Measurements from ENCODE around the gene OR52N1.
A peak's percentile ranks its signal among the peaks of the same experiment; 100 is the strongest.

Gene OR52N1
- total RNA-seq, result 0 reads per million in 3 experiments

DNA sequence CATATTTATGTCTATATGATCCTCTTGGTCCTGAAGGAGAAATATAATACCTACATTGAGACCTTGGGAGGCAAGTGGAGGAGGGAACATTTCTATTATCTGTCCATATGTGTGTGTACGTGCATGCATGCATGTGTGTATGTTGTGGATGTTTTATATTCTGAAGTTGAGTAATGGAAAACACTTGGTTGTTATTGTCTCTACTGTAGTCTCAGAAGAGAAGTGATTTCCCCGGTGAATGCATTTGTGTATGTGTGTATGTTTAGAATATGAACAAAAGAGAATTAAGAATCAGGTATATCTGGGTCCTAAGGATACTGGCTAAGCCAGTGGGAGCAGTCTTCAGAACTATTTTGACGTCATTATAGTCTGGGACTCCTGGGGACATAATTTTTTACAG, at the start of gene OR52N1:
OR52N1 (minus strand) TSS at position 101 of the 400 bp plus-strand sequence. CDS start 2,449 bp downstream, outside the sequence.
- DNase-seq, result no peak

DNA sequence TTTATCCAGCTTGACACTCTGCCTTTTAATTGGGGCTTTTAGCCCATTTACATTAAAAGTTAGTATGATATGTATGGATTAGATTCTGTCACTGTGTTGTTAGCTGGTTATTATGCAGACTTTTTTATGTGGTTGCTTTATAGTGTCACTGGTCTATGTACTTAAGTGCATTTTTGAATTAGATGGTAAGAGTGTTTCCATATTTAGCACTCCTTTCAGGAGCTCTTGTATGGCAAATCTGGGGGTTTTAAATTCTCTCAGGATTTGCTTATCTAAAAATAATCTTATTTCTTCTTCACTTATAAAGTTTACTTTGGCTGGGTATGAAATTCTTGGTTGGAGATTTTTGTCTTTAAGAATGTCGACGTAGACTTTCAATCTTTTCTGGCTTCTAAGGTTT, 46.6 kb upstream of the OR52N1 start:
- DNase-seq, result no peak

DNA sequence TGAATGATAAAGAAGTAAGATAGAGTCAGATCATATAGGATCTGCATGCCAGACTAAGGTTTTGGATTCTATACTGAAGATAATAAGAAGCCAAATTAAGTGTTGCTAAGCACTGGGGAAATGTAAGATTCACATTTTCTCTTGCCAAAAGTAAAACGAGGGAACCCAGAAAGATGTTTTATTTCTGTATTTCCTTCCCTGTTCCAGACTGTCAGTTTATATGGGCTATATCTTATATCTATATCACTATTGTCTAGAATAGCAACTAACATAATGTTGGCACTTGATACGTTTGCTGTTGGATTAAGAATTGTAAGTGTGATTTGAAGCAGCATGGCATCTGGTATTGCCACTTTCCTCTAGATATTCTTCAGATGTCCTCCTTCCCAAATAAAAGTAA, 42.4 kb upstream of the OR52N1 start:
- no peak for DNase-seq

DNA sequence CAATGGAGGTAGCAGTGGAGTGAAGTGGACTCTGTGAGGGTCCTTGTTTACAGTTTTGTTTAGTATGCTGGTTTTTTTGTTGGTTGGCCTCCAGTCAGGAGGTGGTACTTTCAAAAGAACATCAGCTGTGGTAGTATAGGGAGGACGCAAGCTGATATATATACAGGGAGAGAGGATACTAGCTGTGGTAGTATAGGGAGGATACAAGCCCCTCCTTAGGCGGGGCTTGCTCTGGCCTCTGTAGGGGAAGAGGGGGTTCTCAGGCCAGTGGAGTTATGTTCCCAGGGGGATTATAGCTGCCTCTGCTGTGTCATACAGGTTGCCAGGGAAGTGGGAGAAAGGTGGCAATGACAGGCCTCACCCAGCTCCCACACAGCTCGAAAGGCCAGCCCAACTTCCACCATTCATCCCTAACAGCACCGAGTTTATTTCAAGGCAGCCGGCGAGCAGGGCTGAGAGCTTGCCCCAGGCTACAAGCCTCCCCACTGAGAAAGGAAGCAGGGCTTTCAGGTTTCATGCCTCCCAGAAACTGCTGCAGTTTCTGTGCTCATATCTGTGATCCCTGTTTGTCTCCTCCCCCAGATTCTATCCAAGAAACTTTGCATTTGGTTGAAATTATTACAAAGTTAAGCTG, 40.2 kb upstream of the OR52N1 start:
- no peak for DNase-seq

DNA sequence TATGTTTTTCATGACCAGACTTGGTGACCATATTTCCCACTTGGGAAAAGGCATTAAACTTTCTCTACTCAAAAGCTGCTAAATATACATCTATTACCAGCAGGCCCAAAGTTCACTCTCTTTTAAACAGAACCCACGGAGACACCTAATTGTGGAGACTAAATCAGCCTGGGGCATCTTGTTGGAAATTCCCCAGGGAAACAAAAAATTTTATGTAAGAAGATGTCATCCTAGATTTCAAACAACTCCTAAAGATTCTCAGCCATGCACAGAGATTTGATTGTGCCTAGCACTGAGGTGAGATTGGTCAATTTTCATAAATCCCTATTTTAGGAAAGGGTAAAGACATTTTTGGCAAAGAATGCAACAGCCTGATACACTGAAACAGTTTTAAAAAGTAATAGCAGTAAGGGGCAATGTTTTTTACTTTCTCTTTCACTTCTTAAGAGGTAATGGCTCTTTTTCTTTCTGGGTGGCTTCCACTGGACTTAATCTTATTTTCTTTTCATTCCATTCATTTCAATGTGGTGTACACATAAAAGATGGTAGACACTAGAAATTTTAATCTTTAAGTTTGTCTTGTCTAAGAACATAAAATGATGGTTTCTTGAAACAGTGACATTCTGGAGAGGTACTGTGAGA, 27.3 kb upstream of the OR52N1 start:
- no peak for DNase-seq

DNA sequence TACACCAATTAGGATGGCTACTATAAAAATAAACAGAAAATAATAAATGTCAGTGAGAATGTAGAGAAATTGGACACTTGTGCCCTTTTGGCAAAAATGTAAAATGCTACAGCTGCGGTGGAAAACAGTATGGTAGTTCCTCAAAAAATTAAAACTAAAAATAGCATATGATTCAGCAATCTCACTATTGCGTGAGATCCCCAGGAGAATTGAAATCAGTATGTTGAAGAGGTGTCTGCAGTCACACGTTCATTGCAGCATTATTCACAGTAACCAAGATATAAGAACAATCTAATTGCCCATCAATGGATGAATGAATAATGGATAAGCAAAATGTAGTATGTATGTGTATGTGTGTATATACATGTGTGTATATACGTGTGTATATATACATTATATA, 24.5 kb upstream of the OR52N1 start:
- no peak for DNase-seq

DNA sequence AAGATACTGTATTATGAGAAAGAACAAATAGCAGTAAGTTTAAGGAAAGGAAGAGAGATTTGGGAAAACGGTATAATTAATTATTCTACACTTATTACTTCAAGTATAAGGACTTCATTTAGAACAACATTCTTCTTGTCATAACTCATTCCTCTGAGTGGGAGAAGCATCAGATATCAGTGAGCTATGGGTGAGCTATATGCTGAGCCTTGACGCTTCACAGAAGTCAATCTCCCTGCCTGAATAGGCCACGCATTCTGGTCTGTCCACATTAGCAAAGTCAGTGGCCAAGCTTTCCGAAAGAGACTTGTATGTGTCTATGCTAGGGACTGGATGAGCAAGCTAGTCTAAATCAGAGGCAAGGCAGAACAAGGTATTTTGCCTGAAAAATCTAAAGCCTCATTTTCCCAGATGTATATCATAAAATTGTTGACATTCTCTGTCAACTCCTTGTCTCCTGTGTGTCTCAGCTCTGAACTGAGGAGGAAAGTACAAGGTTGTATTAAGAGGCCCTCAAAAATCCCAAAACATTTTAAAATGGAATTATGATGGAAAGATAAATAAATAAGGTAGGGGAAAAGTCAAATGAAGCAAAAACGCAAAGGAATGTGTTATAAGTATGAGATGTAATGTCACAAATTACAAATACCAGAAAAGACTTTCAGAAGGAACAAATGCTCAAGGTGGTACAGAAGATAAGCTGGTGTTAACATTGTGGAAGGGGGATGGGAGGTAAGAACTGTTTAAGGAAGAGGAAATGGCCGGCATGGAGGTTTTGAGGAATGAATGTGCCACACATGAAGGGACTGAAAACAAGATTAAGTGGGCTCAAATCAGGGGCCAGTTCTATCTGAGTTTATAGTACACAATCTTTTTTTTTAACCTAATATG, 19.1 kb upstream of the OR52N1 start:
- DNase-seq, result no peak

DNA sequence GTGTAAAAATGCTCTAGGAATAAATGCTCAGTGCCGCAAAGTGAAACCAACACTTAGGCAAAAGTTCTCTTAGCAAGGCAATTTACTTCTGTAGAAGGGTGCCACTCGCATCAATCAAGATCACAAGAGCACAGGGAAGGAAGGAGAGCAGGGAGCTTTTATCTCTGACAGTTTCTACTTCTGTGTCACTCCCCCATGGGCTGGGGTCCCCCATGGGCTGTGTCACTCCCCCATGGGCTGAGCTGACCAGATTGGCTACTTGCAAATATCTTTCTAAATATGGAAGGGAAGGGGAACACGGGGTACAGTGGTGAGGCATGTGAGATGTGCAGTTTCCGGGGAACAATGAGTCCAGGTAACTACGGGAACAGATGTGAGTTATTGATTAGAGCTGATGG, 18.1 kb upstream of the OR52N1 start:
- no peak for DNase-seq

DNA sequence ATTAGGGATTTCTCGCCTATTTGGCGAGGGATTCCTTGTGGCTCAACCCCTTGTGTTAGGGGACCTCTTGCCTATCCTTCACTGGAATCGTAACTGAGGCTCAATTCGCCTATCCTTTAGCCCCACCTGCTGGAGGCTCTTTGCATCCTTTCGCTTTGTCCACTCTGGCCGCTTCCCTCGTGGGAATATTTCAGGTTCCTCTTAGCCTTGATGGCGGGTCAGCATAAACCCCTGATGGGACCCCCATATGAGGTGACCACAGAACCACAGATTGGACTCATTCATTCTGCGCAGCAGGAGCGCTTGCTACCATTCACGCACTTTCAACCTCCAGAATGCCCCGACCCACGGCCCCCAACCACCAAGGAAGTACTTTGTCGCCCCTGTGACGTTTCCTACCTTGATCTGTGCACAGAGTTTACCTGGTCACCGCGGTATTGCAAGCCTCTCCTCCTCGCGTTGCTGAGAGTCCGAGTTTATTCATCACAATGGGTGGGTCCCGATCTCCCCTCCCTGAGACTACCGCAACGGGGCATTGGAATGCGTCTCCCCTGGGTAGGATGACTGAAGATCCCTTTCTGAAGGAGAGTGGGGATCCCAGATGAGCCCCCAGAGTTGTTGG, 17.5 kb upstream of the OR52N1 start, which contains the start of gene OR52N2:
OR52N2 (plus strand) TSS at position 425 of the 622 bp plus-strand sequence. CDS start 11,412 bp downstream, outside the sequence.
- DNase-seq, result peak; percentile 53

DNA sequence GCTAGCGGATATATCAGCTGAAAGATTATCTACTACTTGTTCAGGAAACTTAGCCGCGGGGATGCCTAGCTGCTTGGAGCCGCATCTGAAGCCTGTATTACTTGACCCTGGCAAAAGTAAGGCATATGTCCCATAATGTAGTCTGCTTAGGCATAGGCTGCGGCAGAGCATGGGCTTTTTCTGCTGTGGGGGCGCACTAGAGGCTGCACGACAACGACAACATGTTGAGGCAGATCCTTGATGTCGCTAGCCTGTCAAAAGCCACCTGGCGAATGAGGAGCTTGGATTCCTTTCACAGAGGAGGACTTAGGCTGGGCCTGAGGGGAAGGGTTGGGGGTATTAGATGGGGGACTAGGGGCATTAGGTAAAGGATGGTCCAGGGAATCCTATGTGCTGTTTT, 16.5 kb upstream of the OR52N1 start:
- no peak for DNase-seq

DNA sequence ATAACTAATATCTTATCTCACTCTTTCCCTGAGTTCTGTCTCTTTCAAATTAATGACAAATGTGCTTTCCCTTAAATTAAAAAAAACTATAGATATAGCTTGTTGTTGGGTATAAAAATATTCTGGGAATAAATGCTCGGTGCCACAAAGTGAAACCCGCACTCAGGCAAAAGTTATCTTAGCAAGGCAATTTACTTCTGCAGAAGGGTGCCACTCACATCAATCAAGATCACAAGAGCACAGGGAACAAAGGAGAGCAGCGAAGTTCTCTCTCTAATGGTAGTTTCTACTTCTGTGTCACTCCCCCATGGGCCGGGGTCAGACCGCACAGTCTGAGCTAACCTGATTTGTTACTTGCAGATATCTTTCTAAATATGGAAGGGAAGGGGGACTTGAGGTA, 12.9 kb upstream of the OR52N1 start:
- no peak for DNase-seq

DNA sequence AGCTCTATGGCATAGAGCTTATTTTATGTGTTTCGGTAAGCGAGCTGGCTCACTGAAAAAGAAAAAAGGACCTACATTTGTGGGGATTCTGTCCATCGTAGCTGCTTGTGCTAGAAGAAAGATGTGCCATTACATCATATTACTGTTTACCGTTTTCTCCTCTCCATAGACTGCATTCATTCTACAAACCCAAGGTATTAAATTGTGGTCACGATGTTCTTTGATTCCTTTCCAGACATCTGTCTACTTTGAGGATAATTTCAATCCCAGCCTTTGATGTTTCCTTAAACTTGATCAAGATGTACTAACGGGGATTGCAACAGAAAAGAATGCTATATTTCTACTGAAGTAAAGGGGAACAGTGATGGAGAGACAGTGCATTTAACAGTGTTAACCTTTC, 5.5 kb upstream of the OR52N1 start:
- no peak for DNase-seq

DNA sequence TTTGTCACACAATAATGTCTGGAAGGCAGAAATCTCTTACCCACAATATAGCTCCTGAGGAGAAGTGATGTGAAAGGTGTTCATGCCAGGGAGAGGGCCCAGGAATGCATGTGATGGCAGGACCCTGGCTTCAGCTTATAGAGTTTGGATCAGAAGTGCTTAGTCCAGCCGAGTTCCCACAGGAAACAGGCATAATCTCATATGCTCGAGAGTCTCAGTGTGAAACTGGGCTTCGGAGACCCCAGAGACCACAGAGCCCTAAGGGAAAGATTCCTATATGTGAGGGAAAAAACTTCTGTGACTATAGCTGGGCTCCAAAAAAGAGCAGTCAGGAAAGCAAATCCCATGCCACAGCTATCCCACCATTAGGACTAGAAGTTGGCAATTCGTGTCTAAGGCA, 7.8 kb downstream of the OR52N1 start, which contains the start of gene OR52N5:
OR52N5 (minus strand) TSS at position 101 of the 400 bp plus-strand sequence. CDS start 4,721 bp downstream, outside the sequence.
- no peak for DNase-seq

DNA sequence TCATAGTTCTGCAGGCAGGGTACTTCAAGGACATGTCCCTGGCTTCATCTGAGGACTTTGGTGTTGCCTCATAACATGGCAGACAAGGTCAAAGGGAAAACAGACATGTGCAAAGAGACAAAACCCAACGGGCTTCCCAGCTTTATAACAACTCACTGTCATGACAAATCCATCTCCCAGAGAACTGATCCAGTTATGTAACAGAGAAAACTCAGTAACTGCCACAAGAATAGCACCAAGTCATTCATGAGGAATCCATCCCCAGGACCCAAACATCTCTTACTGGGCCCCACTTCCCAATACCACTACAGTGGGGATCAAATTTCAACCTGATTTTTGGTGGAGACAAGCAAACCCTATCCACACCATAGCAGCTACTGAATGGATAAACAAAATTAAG, 24.0 kb downstream of the OR52N1 start:
- DNase-seq, result no peak

DNA sequence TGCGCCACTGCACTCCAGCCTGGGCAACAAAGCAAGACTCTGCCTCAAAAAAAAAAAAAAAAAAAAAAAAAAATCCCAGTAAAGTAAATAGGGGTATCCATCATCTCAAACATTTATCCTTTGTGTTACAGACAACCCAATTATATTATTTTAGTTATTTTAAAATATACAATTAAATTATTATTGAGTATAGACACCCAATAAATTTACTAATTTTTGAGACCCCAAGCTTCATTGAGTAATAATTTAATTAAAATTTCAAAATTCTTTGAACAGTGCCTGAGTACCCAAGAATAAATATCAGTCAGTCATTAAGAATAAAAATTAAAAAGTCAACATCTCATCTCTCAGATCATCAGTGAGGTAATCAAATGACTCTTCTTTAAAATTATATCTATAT, 37.1 kb downstream of the OR52N1 start, which contains the start of gene OR52N4:
OR52N4 (plus strand) TSS at position 301 of the 400 bp plus-strand sequence. CDS start 498 bp downstream, outside the sequence.
- no peak for DNase-seq

DNA sequence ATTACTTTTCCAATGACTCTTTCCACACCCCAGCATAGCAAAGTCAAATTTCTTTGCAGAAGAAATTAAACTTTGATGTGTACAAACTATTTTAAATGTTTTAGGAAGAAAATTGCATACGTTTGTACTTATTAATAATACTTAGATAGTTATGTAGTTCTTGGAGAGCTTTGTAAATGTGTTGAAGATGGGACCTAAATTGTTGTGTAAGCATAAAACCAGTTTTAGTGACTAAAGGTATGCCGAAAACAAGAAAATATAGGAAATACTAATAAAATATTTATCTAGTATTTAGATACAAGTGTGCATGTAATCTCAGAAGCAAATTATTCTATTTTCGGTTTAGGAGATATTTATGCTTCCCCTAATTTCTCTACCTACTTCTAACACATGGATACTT, 41.2 kb downstream of the OR52N1 start:
- DNase-seq, result no peak

DNA sequence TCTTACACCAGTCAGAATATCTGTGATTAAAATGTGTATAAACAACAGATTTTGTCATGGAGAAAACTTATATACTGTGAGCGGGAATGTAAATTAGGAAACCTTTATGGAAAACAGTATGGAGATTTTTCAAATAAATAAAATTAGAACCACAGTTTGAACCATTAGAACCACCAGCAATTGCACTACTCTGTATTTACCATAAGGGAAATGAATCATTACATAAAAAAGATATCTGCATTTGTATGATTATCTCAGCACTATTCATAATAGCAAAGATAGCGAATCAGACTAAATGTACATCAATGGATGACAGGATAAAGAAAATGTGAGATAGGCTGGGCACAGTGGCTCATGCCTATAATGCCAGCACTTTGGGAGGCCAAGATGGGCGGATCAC, 44.5 kb downstream of the OR52N1 start:
- no peak for DNase-seq

DNA sequence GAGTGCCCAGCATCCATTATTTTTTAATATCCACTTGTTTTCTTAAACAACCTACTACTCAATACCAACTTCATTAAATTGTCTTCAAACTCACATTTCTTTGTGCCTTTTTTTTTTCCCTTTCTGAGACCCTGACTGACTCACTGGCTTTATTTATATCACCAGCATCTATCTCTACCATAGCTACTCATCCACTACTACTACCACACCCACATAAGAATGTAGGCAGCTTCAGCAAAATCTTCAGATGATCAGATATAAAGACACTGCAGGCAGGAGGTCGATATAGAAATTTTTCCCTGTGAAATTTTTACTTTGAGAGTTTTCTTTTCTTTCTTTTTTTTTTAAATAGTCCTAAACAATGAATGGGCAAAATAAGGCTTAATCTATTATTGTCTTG, 52.6 kb downstream of the OR52N1 start:
- DNase-seq, result no peak

DNA sequence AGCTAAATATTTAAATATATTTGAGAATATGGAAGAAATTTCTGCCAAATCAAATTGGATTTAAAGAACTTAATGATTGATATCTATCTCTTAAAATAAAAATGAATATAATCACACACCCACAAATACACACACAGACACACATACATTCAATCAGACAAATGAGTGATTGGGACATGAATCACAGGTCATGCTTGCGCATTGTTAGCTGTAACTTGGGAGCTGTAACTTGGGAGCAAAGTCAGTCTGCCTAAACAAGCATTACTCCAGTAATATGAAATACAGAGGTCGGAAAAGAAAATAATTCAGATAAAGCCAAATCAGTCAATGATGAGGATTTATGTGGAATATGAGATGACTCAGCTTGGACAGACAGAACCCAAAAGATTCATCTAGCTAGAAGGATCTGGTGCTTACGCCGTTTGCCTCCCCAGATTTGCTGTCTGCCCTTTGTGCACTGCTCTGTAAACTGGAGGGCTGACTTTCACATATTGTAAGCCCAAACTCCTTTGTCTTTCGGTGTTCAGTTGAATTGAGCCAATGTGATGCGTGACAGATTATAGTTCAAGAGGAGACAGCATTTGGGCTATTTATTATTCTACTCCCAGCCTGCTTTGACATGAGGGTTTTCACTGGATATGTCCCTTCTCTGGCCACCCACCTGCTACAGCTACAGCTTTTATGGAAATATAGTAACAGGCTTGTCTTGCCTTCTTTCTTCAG, 53.2 kb downstream of the OR52N1 start:
- DNase-seq, result no peak

DNA sequence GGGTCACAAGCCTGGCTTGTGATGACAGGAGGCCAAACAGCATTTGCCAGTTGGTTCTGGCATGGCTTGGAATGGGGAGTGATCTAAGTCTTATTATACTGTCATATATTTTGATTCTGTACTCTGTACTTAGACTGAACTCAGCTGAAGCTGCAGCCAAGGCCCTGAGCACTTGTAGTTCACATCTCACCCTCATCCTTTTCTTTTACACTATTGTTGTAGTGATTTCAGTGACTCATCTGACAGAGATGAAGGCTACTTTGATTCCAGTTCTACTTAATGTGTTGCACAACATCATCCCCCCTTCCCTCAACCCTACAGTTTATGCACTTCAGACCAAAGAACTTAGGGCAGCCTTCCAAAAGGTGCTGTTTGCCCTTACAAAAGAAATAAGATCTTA, 54.0 kb downstream of the OR52N1 start:
- DNase-seq, result no peak

Data from central memory CD4-positive, alpha-beta T cell (primary cell).